Endothelial cell (in vitro differentiated cells): Measurements from ENCODE around the gene HSPA12B. TPM values are rescaled to one million over a fixed set of nuclear protein-coding genes. Genes with fewer than 3 reads are reported as not detected.

Experiments
- DNase-seq: peaks from one replicate; pipeline ENCODE4 v3.0.0; 2021; ENCODE audit warnings: low spot score
- H3K27ac Mint-ChIP-seq: one replicate; pipeline ENCODE4 v1.8.0; 2021; ENCODE audit warnings: mixed read lengths, inconsistent platforms; ENCODE audit not compliant: unreplicated experiment
- H3K27me3 Mint-ChIP-seq: one replicate; pipeline ENCODE4 v1.8.0; 2021; ENCODE audit warnings: mild to moderate bottlenecking, moderate library complexity, mixed read lengths, inconsistent platforms; ENCODE audit not compliant: unreplicated experiment
- H3K36me3 Mint-ChIP-seq: one replicate; pipeline ENCODE4 v1.8.0; 2021; ENCODE audit warnings: mild to moderate bottlenecking, low read depth, mixed read lengths, inconsistent platforms; ENCODE audit not compliant: unreplicated experiment
- H3K4me1 Mint-ChIP-seq: one replicate; pipeline ENCODE4 v1.8.0; 2021; ENCODE audit warnings: mild to moderate bottlenecking, mixed read lengths, inconsistent platforms; ENCODE audit not compliant: unreplicated experiment
- H3K4me3 Mint-ChIP-seq: one replicate; pipeline ENCODE4 v1.8.0; 2021; ENCODE audit warnings: mild to moderate bottlenecking, mixed read lengths, inconsistent platforms; ENCODE audit not compliant: unreplicated experiment
- H3K9me3 Mint-ChIP-seq: one replicate; pipeline ENCODE4 v1.8.0; 2021; ENCODE audit warnings: mixed read lengths, inconsistent platforms; ENCODE audit not compliant: unreplicated experiment
- CTCF ChIP-seq: fragments of 200-600 bp; sonication (generic); IDR thresholded peaks from one replicate; pipeline ENCODE4 v1.5.0; 2021; ENCODE audit warnings: antibody characterized with exemption; ENCODE audit not compliant: unreplicated experiment
- total RNA-seq: library from RNA; stranded (reverse); fragmentation: NEBNext Ultra II Directional; extraction: Animal tissue kit (Norgen Biotek cat#: 25700); gene quantifications from one replicate; pipeline ENCODE4 v1.2.1, GENCODE V29; 2021; ENCODE audit not compliant: unreplicated experiment

The HSPA12B gene
- total RNA-seq, 1 donor from 2014 or later = 12.7 TPM

GRCh38 chr20:3739054-3739925 is 6.8 kb downstream of the HSPA12B start:
- no peak for TF ChIP-seq CTCF
- Mint-ChIP-seq H3K9me3 (no peaks in the 10 kb centered on the region), H3K27me3 (no peaks in the 10 kb centered on the region), H3K36me3 (peaks cover 9% of the 10 kb centered on the region), H3K4me1 (peaks cover 34% of the 10 kb centered on the region), H3K27ac (peak overlapping the region; percentile 70), H3K4me3 (peak overlapping the region; percentile 77)
- peak; percentile 54 for DNase-seq

DNA sequence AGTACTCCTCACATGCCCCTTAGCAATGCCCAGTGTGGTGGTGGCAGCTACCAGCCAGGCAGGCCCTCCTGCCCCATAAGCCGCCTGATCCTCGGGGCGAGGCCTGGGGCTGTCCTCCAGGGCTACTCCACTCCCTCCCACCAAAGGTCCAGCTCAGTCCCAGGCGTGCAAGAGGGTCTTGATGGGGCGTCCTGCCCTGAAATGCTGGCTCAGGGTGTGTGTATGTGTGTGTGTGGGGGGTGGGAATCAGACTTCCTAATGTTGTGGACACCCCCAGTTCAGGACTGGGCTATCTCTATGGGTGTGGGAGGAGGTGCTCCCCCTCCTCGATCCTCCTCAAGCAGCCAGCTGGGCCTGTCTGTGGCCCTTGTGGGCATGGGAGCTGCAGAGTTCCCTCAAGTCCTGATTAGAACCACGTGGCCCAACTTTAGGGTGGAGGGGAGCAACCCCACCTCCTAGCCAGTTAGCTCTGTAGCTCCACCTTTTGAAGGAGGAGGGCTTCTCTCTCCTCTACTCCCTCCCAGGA is 7.5 kb downstream of the HSPA12B start:
- no peak for DNase-seq
- TF ChIP-seq CTCF = no peak
- Mint-ChIP-seq H3K9me3 (no peaks in the 10 kb centered on the region), H3K4me3 (no peak overlapping the region), H3K27me3 (no peaks in the 10 kb centered on the region), H3K4me1 (peaks cover 37% of the 10 kb centered on the region), H3K36me3 (peaks cover 10% of the 10 kb centered on the region), H3K27ac (peak overlapping the region; percentile 70)

- no peak for DNase-seq
- H3K4me1 Mint-ChIP-seq = peaks cover 35% of the 10 kb centered on the region
- H3K36me3 Mint-ChIP-seq = peaks cover 8% of the 10 kb centered on the region
- no peak for TF ChIP-seq CTCF
- no peaks in the 10 kb centered on the region for H3K9me3 Mint-ChIP-seq
- no peaks in the 10 kb centered on the region for H3K27me3 Mint-ChIP-seq
- H3K27ac Mint-ChIP-seq = peak overlapping the region; percentile 48
- no peak overlapping the region for H3K4me3 Mint-ChIP-seq
Measured at GRCh38 chr20:3740615-3741301, 8.3 kb downstream of the HSPA12B start.

- Mint-ChIP-seq H3K4me1 (peaks cover 35% of the 10 kb centered on the region), H3K27ac (no peak overlapping the region), H3K4me3 (no peak overlapping the region), H3K27me3 (peaks cover 4% of the 10 kb centered on the region), H3K9me3 (no peaks in the 10 kb centered on the region), H3K36me3 (peaks cover 8% of the 10 kb centered on the region)
- TF ChIP-seq CTCF = no peak
- no peak for DNase-seq
Measured at GRCh38 chr20:3741836-3742458, 9.5 kb downstream of the HSPA12B start.
